Measurements from ENCODE around the gene SMIM5.

- TF ChIP-seq EZH2 (optimal IDR thresholded peaks at IDR 0.05; ENCODE audit: low read depth, low read length) (no peak), CTCF (IDR thresholded peaks at IDR 0.05; ENCODE audit: low read length) (no peak)
These were observed 6.1 kb downstream of the SMIM5 start for GRCh38 chr17:75639327-75639726.

Data from MM.1S (cell line).